Measurements from ENCODE around the gene ZSCAN29. TPM values are rescaled to one million over a fixed set of nuclear protein-coding genes. Genes with fewer than 3 reads are reported as not detected.

The ZSCAN29 gene
- total and polyA plus RNA-seq, 2 of the 13 experiments (the other 11 are each of a cell fraction or from before 2014, with no cell fraction given) = 8.3 to 27.4 TPM

DNA sequence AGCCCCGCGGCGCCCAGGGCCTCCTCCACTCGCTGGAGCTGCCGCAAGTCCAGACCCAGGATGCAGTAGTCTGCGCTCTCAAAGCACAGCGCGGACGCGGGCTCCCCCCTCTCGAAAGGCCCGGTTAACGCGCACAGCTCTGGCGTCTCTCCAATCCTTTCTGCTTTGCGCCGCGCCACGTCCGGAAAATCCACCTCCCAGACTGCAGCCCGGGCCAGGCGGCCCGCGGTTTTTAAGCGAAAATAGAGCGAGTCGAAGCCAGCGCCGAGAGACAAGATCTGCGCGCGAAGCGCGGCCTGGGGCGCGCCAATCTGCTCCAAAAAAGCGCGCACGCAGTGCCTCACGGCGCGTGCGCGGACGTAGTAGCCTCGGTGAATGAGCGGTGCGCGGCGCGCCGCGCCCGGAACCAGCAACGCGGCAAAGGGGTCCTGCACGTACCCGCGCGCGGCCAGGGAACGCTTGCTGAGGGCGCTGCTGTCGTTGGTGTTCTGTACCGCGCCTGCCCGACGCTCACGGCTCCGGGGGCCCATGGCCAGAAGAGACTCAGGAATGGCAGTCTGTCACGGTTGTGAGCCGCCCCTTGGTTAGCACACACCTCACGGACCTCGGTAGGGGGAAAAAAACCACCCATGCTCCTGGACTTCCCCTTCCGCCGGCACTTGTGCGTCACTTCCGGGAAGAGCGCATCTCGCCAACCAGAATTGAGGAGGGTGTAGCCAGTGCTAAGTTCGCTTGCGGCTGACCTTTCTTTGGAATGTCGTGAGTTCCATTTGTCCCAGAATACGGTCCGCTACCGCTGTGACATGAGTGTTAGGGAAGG, 40.7 kb downstream of the ZSCAN29 start, which contains the start of gene LCMT2 (continued):
- TF ChIP-seq SKI (IDR thresholded peaks at IDR 0.05; ENCODE audit: partially characterized antibody) = no peak
- peak; percentile 95 to 96 for TF ChIP-seq POLR2A (IDR thresholded peaks at IDR 0.05; ENCODE audit: insufficient read depth in 1 of 2, low read depth in 2 of 2, low read length in 2 of 2)
- peak; percentile 96 for TF ChIP-seq KAT8 (CRISPR knock-in tag; IDR thresholded peaks at IDR 0.05)
- 0 out of 2 replicates have a peak, but pooled peaks have one; percentile 11 for TF ChIP-seq ZNF891 (CRISPR knock-in tag; IDR thresholded peaks at IDR 0.05)
- TF ChIP-seq ZNF24 (IDR thresholded peaks at IDR 0.05) = no peak
- TF ChIP-seq ISX (CRISPR knock-in tag; conservative IDR thresholded peaks at IDR 0.05) = no peak
- TF ChIP-seq, protein P1, sequence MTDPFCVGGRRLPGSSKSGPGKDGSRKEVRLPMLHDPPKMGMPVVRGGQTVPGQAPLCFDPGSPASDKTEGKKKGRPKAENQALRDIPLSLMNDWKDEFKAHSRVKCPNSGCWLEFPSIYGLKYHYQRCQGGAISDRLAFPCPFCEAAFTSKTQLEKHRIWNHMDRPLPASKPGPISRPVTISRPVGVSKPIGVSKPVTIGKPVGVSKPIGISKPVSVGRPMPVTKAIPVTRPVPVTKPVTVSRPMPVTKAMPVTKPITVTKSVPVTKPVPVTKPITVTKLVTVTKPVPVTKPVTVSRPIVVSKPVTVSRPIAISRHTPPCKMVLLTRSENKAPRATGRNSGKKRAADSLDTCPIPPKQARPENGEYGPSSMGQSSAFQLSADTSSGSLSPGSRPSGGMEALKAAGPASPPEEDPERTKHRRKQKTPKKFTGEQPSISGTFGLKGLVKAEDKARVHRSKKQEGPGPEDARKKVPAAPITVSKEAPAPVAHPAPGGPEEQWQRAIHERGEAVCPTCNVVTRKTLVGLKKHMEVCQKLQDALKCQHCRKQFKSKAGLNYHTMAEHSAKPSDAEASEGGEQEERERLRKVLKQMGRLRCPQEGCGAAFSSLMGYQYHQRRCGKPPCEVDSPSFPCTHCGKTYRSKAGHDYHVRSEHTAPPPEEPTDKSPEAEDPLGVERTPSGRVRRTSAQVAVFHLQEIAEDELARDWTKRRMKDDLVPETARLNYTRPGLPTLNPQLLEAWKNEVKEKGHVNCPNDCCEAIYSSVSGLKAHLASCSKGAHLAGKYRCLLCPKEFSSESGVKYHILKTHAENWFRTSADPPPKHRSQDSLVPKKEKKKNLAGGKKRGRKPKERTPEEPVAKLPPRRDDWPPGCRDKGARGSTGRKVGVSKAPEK (CRISPR knock-in tag; IDR thresholded peaks at IDR 0.05; ENCODE audit: borderline replicate concordance) = no peak; the same call in 1 of the 2 replicates
- TF ChIP-seq SNRNP70 (IDR thresholded peaks at IDR 0.05; ENCODE audit: low read depth, low read length) = no peak
- 0 out of 2 replicates have a peak, but pooled peaks have one; percentile 16 for TF ChIP-seq TOE1 (CRISPR knock-in tag; IDR thresholded peaks at IDR 0.05)
- TF ChIP-seq, protein P2, sequence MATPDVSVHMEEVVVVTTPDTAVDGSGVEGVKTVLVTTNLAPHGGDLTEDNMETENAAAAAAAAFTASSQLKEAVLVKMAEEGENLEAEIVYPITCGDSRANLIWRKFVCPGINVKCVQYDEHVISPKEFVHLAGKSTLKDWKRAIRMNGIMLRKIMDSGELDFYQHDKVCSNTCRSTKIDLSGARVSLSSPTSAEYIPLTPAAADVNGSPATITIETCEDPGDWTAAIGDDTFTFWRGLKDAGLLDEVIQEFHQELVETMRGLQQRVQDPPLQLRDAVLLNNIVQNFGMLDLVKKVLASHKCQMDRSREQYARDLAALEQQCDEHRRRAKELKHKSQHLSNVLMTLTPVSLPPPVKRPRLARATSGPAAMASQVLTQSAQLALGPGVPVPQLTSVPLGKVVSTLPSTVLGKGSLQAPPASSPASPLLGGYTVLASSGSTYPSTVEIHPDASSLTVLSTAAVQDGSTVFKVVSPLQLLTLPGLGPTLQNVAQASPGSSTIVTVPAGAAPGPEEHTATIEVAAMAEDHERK (CRISPR knock-in tag; IDR thresholded peaks at IDR 0.05; ENCODE audit: low read depth) = peak; percentile 51; the same call in 1 of the 2 replicates
- no peak for TF ChIP-seq KLF11 (CRISPR knock-in tag; IDR thresholded peaks at IDR 0.05)
- no peak for TF ChIP-seq ATAD3A (CRISPR knock-in tag; IDR thresholded peaks at IDR 0.05)
- TF ChIP-seq, protein P3, sequence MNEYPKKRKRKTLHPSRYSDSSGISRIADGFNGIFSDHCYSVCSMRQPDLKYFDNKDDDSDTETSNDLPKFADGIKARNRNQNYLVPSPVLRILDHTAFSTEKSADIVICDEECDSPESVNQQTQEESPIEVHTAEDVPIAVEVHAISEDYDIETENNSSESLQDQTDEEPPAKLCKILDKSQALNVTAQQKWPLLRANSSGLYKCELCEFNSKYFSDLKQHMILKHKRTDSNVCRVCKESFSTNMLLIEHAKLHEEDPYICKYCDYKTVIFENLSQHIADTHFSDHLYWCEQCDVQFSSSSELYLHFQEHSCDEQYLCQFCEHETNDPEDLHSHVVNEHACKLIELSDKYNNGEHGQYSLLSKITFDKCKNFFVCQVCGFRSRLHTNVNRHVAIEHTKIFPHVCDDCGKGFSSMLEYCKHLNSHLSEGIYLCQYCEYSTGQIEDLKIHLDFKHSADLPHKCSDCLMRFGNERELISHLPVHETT (CRISPR knock-in tag; conservative IDR thresholded peaks at IDR 0.05) = peak; percentile 85
- no peak for TF ChIP-seq CHD2 (IDR thresholded peaks at IDR 0.05; ENCODE audit: low read depth, low read length)
- TF ChIP-seq, protein P4, sequence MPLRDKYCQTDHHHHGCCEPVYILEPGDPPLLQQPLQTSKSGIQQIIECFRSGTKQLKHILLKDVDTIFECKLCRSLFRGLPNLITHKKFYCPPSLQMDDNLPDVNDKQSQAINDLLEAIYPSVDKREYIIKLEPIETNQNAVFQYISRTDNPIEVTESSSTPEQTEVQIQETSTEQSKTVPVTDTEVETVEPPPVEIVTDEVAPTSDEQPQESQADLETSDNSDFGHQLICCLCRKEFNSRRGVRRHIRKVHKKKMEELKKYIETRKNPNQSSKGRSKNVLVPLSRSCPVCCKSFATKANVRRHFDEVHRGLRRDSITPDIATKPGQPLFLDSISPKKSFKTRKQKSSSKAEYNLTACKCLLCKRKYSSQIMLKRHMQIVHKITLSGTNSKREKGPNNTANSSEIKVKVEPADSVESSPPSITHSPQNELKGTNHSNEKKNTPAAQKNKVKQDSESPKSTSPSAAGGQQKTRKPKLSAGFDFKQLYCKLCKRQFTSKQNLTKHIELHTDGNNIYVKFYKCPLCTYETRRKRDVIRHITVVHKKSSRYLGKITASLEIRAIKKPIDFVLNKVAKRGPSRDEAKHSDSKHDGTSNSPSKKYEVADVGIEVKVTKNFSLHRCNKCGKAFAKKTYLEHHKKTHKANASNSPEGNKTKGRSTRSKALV (CRISPR knock-in tag; IDR thresholded peaks at IDR 0.05) = peak; percentile 98
- peak; percentile 70; the same call in 1 of the 2 replicates for TF ChIP-seq GLI4 (CRISPR knock-in tag; IDR thresholded peaks at IDR 0.05; ENCODE audit: borderline replicate concordance)
- TF ChIP-seq, protein P5, sequence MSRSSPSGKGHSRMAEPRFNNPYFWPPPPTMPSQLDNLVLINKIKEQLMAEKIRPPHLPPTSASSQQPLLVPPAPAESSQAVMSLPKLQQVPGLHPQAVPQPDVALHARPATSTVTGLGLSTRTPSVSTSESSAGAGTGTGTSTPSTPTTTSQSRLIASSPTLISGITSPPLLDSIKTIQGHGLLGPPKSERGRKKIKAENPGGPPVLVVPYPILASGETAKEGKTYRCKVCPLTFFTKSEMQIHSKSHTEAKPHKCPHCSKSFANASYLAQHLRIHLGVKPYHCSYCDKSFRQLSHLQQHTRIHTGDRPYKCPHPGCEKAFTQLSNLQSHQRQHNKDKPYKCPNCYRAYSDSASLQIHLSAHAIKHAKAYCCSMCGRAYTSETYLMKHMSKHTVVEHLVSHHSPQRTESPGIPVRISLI (CRISPR knock-in tag; IDR thresholded peaks at IDR 0.05; ENCODE audit: borderline replicate concordance) = peak; percentile 98
- TF ChIP-seq DNMT3B (CRISPR knock-in tag; conservative IDR thresholded peaks at IDR 0.05) = no peak
- no peak for TF ChIP-seq ZNF629 (CRISPR knock-in tag; conservative IDR thresholded peaks at IDR 0.05)
- peak; percentile 98 for TF ChIP-seq ASH2L (IDR thresholded peaks at IDR 0.05; ENCODE audit: insufficient read length, low read depth, low read length)
- TF ChIP-seq NR2F2 (IDR thresholded peaks at IDR 0.05; ENCODE audit: borderline replicate concordance, low read depth) = no peak; the same call in 1 of the 2 replicates

Data from HepG2 (cell line).